Parathyroid adenoma (tissue), 2 donors: ENCODE data around the gene UPF1.

Experiments
- H2AFZ ChIP-seq: fragments of 300-600 bp; sonication (generic); one replicate; pipeline ENCODE4 v1.7.0; 2017; ENCODE audit warnings: antibody characterized with exemption, mild to moderate bottlenecking
- H3K27ac ChIP-seq: fragments of 300-600 bp; sonication (generic); one replicate; pipeline ENCODE4 v1.7.0; 2017
- H3K27me3 ChIP-seq: fragments of 300-600 bp; sonication (generic); one replicate; pipeline ENCODE4 v1.7.0; 2017; ENCODE audit warnings: low read length; ENCODE audit not compliant: control insufficient read depth, insufficient read depth
- H3K36me3 ChIP-seq: fragments of 300-600 bp; sonication (generic); one replicate; pipeline ENCODE4 v1.7.0; 2017; ENCODE audit warnings: low read length; ENCODE audit not compliant: control insufficient read depth, insufficient read depth
- H3K4me1 ChIP-seq: fragments of 300-600 bp; sonication (generic); one replicate; pipeline ENCODE4 v1.7.0; 2017; ENCODE audit warnings: control low read depth
- H3K4me2 ChIP-seq: fragments of 300-600 bp; sonication (generic); one replicate; pipeline ENCODE4 v1.7.0; 2017; ENCODE audit warnings: low read length
- H3K4me3 ChIP-seq: fragments of 300-600 bp; sonication (generic); one replicate; pipeline ENCODE4 v1.7.0; 2017; ENCODE audit warnings: low read depth, low read length
- H3K79me2 ChIP-seq: fragments of 300-600 bp; sonication (generic); one replicate; pipeline ENCODE4 v1.7.0; 2017; ENCODE audit warnings: control low read depth
- H3K9ac ChIP-seq: fragments of 300-600 bp; sonication (generic); one replicate; pipeline ENCODE4 v1.7.0; 2017; ENCODE audit warnings: mild to moderate bottlenecking
- H3K9me3 ChIP-seq: fragments of 300-600 bp; sonication (generic); one replicate; pipeline ENCODE4 v1.7.0; 2017; ENCODE audit warnings: low read length; ENCODE audit not compliant: control insufficient read depth
- CTCF ChIP-seq: fragments of 300-600 bp; sonication (generic); IDR thresholded peaks from one replicate; pipeline ENCODE4 v1.7.0; 2017; ENCODE audit warnings: antibody characterized with exemption, mild to moderate bottlenecking
- donor health status: primary hyperparathyroidism.

The UPF1 gene

GRCh38 chr19:18861917-18862316 lies 30.2 kb downstream of the UPF1 start:
- no peak overlapping the region for H3K27ac ChIP-seq

GRCh38 chr19:18862976-18863842 lies 31.4 kb downstream of the UPF1 start:
- Histone ChIP-seq H3K36me3 (no peaks in the 10 kb centered on the region), H3K9ac (no peak overlapping the region)

More at GRCh38 chr19:18861917-18862316, 30.2 kb downstream of the UPF1 start:
- Histone ChIP-seq H3K4me1 (no peaks in the 10 kb centered on the region), H3K4me3 (no peak overlapping the region), H3K9ac (no peak overlapping the region), H3K9me3 (no peaks in the 10 kb centered on the region), H3K4me2 (no peak overlapping the region), H3K27me3 (no peaks in the 10 kb centered on the region), H3K36me3 (no peaks in the 10 kb centered on the region), H2AFZ (no peak overlapping the region), H3K79me2 (peaks cover 48% of the 10 kb centered on the region)
- TF ChIP-seq CTCF: no peak

GRCh38 chr19:18863843-18864362 lies 32.1 kb downstream of the UPF1 start:
- H3K27me3 ChIP-seq: no peaks in the 10 kb centered on the region
- no peaks in the 10 kb centered on the region for H3K4me1 ChIP-seq
- no peak overlapping the region for H3K27ac ChIP-seq
- no peaks in the 10 kb centered on the region for H3K9me3 ChIP-seq
- TF ChIP-seq CTCF: no peak
- no peak overlapping the region for H3K4me3 ChIP-seq
- no peaks in the 10 kb centered on the region for H3K36me3 ChIP-seq
- H3K79me2 ChIP-seq: peaks cover 39% of the 10 kb centered on the region
- no peak overlapping the region for H2AFZ ChIP-seq
- H3K9ac ChIP-seq: no peak overlapping the region
- H3K4me2 ChIP-seq: no peak overlapping the region

More at GRCh38 chr19:18862976-18863842, 31.4 kb downstream of the UPF1 start:
- peaks cover 41% of the 10 kb centered on the region for H3K79me2 ChIP-seq
- H3K4me3 ChIP-seq: no peak overlapping the region
- no peak overlapping the region for H3K4me2 ChIP-seq
- no peaks in the 10 kb centered on the region for H3K27me3 ChIP-seq
- no peaks in the 10 kb centered on the region for H3K9me3 ChIP-seq
- H2AFZ ChIP-seq: no peak overlapping the region
- H3K27ac ChIP-seq: no peak overlapping the region
- TF ChIP-seq CTCF: no peak
- no peaks in the 10 kb centered on the region for H3K4me1 ChIP-seq

GRCh38 chr19:18865106-18865972 lies 33.6 kb downstream of the UPF1 start:
- H3K9me3 ChIP-seq: no peaks in the 10 kb centered on the region
- H3K27me3 ChIP-seq: no peaks in the 10 kb centered on the region
- no peaks in the 10 kb centered on the region for H3K36me3 ChIP-seq
- no peak overlapping the region for H3K9ac ChIP-seq
- no peak overlapping the region for H3K4me3 ChIP-seq
- H3K4me2 ChIP-seq: no peak overlapping the region
- no peak overlapping the region for H3K27ac ChIP-seq
- H3K4me1 ChIP-seq: no peaks in the 10 kb centered on the region
- H3K79me2 ChIP-seq: peaks cover 32% of the 10 kb centered on the region
- no peak overlapping the region for H2AFZ ChIP-seq
- no peak for TF ChIP-seq CTCF
